IMR-90 (cell line): ENCODE results near the gene SERPINH1.

ENCODE experiments used
- CEBPB ChIP-seq: IDR thresholded peaks from 2 replicates; pipeline ENCODE4 v1.6.1; 2012; ENCODE audit warnings: low read depth, low read length, improper control_type of control experiment
- FOS ChIP-seq: fragments of 150-350 bp; IDR thresholded peaks from 2 replicates; pipeline ENCODE4 v1.6.1; 2016; ENCODE audit warnings: low read depth, low read length
- MAFK ChIP-seq: IDR thresholded peaks from 2 replicates; pipeline ENCODE4 v1.6.1; 2012; ENCODE audit warnings: low read depth, low read length, improper control_type of control experiment
- MAZ ChIP-seq: IDR thresholded peaks from 2 replicates; pipeline ENCODE4 v1.6.1; 2012; ENCODE audit warnings: low read depth, mild to moderate bottlenecking, low read length, improper control_type of control experiment, moderate library complexity, borderline replicate concordance
- POLR2A ChIP-seq: IDR thresholded peaks from 2 replicates; pipeline ENCODE4 v1.6.1; 2012; ENCODE audit warnings: mild to moderate bottlenecking, low read depth, low read length
- RAD21 ChIP-seq: IDR thresholded peaks from 2 replicates; pipeline ENCODE4 v1.6.1; 2012; ENCODE audit warnings: low read length, improper control_type of control experiment
- RCOR1 ChIP-seq: IDR thresholded peaks from 2 replicates; pipeline ENCODE4 v1.6.1; 2012; ENCODE audit warnings: mild to moderate bottlenecking, low read length, improper control_type of control experiment; ENCODE audit not compliant: insufficient replicate concordance
- RFX5 ChIP-seq: IDR thresholded peaks from 2 replicates; pipeline ENCODE4 v1.8.0; 2012; ENCODE audit warnings: low read depth, mild to moderate bottlenecking, low read length, moderate library complexity
- SMC3 ChIP-seq: fragments of 150-350 bp; IDR thresholded peaks from 2 replicates; pipeline ENCODE4 v1.6.1; 2016; ENCODE audit warnings: low read depth, mild to moderate bottlenecking, antibody characterized with exemption, low read length, moderate library complexity
- TF ChIP-seq, protein P1 (sequence below): conservative IDR thresholded peaks from 2 replicates; pipeline ENCODE4 v1.5.1; 2012; ENCODE audit warnings: mild to moderate bottlenecking, low read depth, low read length, improper control_type of control experiment
- TF ChIP-seq, protein P2 (sequence below): fragments of 150-350 bp; IDR thresholded peaks from 2 replicates; pipeline ENCODE4 v1.6.1; 2017; ENCODE audit warnings: mild to moderate bottlenecking, antibody characterized with exemption, low read length, low read depth

DNA sequence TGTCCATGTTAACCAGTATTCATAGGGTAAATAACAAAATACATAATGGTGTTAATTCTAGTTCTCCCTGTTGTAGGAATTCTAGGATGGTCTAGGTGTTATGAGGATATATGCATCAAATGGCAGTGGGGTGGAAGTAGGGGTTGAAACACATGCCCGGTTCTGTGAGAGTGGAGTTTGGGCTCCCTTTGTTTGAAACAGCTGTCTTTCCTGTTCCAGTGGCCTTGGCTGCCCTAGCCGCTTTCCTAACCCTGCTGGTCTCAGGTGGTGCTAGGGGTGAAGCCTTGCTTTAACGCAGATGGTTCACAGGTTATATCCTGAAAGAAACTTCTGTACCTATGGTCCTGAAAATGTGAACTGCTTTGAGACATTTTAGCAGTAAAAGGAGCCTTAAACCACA, 38.3 kb downstream of the SERPINH1 start:
- TF ChIP-seq POLR2A = no peak
- TF ChIP-seq, protein P1, sequence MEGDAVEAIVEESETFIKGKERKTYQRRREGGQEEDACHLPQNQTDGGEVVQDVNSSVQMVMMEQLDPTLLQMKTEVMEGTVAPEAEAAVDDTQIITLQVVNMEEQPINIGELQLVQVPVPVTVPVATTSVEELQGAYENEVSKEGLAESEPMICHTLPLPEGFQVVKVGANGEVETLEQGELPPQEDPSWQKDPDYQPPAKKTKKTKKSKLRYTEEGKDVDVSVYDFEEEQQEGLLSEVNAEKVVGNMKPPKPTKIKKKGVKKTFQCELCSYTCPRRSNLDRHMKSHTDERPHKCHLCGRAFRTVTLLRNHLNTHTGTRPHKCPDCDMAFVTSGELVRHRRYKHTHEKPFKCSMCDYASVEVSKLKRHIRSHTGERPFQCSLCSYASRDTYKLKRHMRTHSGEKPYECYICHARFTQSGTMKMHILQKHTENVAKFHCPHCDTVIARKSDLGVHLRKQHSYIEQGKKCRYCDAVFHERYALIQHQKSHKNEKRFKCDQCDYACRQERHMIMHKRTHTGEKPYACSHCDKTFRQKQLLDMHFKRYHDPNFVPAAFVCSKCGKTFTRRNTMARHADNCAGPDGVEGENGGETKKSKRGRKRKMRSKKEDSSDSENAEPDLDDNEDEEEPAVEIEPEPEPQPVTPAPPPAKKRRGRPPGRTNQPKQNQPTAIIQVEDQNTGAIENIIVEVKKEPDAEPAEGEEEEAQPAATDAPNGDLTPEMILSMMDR = no peak
- no peak for TF ChIP-seq RAD21
- no peak for TF ChIP-seq RCOR1
- no peak for TF ChIP-seq MAZ
- TF ChIP-seq RFX5 = no peak
- TF ChIP-seq MAFK = no peak
- no peak for TF ChIP-seq CEBPB
- no peak for TF ChIP-seq SMC3
- TF ChIP-seq, protein P2, sequence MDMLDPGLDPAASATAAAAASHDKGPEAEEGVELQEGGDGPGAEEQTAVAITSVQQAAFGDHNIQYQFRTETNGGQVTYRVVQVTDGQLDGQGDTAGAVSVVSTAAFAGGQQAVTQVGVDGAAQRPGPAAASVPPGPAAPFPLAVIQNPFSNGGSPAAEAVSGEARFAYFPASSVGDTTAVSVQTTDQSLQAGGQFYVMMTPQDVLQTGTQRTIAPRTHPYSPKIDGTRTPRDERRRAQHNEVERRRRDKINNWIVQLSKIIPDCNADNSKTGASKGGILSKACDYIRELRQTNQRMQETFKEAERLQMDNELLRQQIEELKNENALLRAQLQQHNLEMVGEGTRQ = no peak
- TF ChIP-seq FOS = no peak
